Neural cell (in vitro differentiated cells): Measurements from ENCODE around the gene DHRS3.

ENCODE experiments used
- CTCF ChIP-seq: fragments of 450-650 bp; IDR thresholded peaks from 2 replicates; pipeline ENCODE4 v1.5.1; 2014; ENCODE audit warnings: antibody characterized with exemption, mild to moderate bottlenecking, moderate library complexity; ENCODE audit not compliant: poor library complexity, severe bottlenecking
- EZH2 ChIP-seq: fragments of 200-600, 300-800 bp; shearing (Covaris generic), sonication (generic); IDR thresholded peaks from 2 replicates; pipeline ENCODE4 v1.6.1; 2014; ENCODE audit warnings: antibody characterized with exemption, low read length, borderline replicate concordance, mild to moderate bottlenecking; ENCODE audit not compliant: insufficient read depth, poor library complexity, severe bottlenecking
- MXI1 ChIP-seq: fragments of 450-650 bp; conservative IDR thresholded peaks from 2 replicates; pipeline ENCODE4 v1.6.1; 2014; ENCODE audit warnings: antibody characterized with exemption, mild to moderate bottlenecking; ENCODE audit not compliant: poor library complexity, severe bottlenecking
- POLR2AphosphoS5 ChIP-seq: IDR thresholded peaks from 2 replicates; pipeline ENCODE4 v1.6.1; 2012
- RAD21 ChIP-seq: fragments of 450-650 bp; conservative IDR thresholded peaks from 2 replicates; pipeline ENCODE4 v1.6.1; 2014; ENCODE audit warnings: antibody characterized with exemption, mild to moderate bottlenecking, moderate library complexity
- REST ChIP-seq: IDR thresholded peaks from 2 replicates; pipeline ENCODE4 v1.6.1; 2012; ENCODE audit warnings: borderline replicate concordance
- TAF1 ChIP-seq: IDR thresholded peaks from 2 replicates; pipeline ENCODE4 v1.6.1; 2012; ENCODE audit warnings: low read depth

- TF ChIP-seq CTCF (no peak), POLR2AphosphoS5 (no peak), MXI1 (no peak), RAD21 (no peak), EZH2 (no peak), TAF1 (no peak), REST (no peak)
Observed at GRCh38 chr1:12552111-12552888, 65.7 kb downstream of the DHRS3 start.
